ENCODE data around the gene PPM1L. TPM values are rescaled to one million over a fixed set of nuclear protein-coding genes. Genes with fewer than 3 reads are reported as not detected.

The PPM1L gene
- total and polyA plus RNA-seq, 8 donors = 5.1 to 12.7 (median 5.4) TPM

- H3K4me1 ChIP-seq = no peaks in the 10 kb centered on the region
- DNase-seq (no peak), ATAC-seq (no peak)
- no peaks in the 10 kb centered on the region for H3K27me3 ChIP-seq
- intact Hi-C loops (cut with DNase I) = no loop called here
- H3K9me3 ChIP-seq = peaks cover 0 to 4% of the 10 kb centered on the region in 2 donors
- TF ChIP-seq, protein P1, sequence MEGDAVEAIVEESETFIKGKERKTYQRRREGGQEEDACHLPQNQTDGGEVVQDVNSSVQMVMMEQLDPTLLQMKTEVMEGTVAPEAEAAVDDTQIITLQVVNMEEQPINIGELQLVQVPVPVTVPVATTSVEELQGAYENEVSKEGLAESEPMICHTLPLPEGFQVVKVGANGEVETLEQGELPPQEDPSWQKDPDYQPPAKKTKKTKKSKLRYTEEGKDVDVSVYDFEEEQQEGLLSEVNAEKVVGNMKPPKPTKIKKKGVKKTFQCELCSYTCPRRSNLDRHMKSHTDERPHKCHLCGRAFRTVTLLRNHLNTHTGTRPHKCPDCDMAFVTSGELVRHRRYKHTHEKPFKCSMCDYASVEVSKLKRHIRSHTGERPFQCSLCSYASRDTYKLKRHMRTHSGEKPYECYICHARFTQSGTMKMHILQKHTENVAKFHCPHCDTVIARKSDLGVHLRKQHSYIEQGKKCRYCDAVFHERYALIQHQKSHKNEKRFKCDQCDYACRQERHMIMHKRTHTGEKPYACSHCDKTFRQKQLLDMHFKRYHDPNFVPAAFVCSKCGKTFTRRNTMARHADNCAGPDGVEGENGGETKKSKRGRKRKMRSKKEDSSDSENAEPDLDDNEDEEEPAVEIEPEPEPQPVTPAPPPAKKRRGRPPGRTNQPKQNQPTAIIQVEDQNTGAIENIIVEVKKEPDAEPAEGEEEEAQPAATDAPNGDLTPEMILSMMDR (IDR thresholded peaks at IDR 0.05) = no peak
- H3K36me3 ChIP-seq = no peaks in the 10 kb centered on the region
- H3K27ac ChIP-seq = no peak overlapping the region
- H3K4me3 ChIP-seq = no peak overlapping the region
These were observed 95.7 kb downstream of the PPM1L start for GRCh38 chr3:160851629-160852210.

DNA sequence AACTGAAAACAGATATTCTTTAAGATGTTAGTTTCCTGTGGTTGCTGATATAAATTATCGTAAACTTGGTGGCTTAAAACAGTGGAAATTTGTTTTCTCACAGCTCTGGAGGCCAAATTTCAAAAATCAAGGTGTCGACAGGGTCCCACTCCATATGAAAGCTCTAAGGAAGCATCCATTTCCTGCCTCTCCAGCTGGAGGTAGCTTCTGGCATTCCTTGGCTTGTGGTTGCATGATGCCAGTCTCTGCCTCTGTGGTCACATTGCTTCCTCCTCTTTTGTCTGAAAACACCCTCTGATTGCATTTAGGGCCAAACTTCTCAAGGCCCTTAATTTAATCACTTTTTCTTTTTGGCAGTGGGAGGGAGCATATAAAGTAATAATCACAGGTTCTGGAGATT, 96.8 kb downstream of the PPM1L start:
- H3K36me3 ChIP-seq = no peaks in the 10 kb centered on the region
- no peaks in the 10 kb centered on the region for H3K4me1 ChIP-seq
- no peak for DNase-seq
- H3K27me3 ChIP-seq = no peaks in the 10 kb centered on the region
- TF ChIP-seq, protein P1 (IDR thresholded peaks at IDR 0.05) = no peak
- H3K27ac ChIP-seq = no peak overlapping the region
- ATAC-seq = no peak
- H3K4me3 ChIP-seq = no peak overlapping the region
- peaks cover 0 to 4% of the 10 kb centered on the region in 2 donors for H3K9me3 ChIP-seq
- intact Hi-C loops (cut with DNase I) = no loop called here

- Histone ChIP-seq H3K36me3 (no peaks in the 10 kb centered on the region), H3K27ac (no peak overlapping the region), H3K4me1 (no peaks in the 10 kb centered on the region), H3K4me3 (no peak overlapping the region), H3K9me3 (peaks cover 0 to 4% of the 10 kb centered on the region in 2 donors), H3K27me3 (no peaks in the 10 kb centered on the region)
- DNase-seq (no peak), ATAC-seq (no peak)
- intact Hi-C loops (cut with DNase I) = no loop called here
- TF ChIP-seq, protein P1 (IDR thresholded peaks at IDR 0.05) = no peak
These were observed 100.4 kb downstream of the PPM1L start for GRCh38 chr3:160856450-160856849.

- TF ChIP-seq, protein P1 (IDR thresholded peaks at IDR 0.05) = no peak
- intact Hi-C loops (cut with DNase I) = no loop called here
- no peaks in the 10 kb centered on the region for H3K27me3 ChIP-seq
- H3K36me3 ChIP-seq = no peaks in the 10 kb centered on the region
- no peaks in the 10 kb centered on the region for H3K4me1 ChIP-seq
- H3K27ac ChIP-seq = no peak overlapping the region
- H3K9me3 ChIP-seq = peaks cover 0 to 4% of the 10 kb centered on the region in 2 donors
- H3K4me3 ChIP-seq = no peak overlapping the region
- DNase-seq (no peak), ATAC-seq (no peak)
These were observed 101.6 kb downstream of the PPM1L start for GRCh38 chr3:160857476-160858119.

GRCh38 chr3:160860346-160860745, 104.3 kb downstream of the PPM1L start:
- TF ChIP-seq, protein P1 (IDR thresholded peaks at IDR 0.05) = no peak
- no peak for DNase-seq
- no peaks in the 10 kb centered on the region for H3K9me3 ChIP-seq
- H3K27me3 ChIP-seq = no peaks in the 10 kb centered on the region
- no peaks in the 10 kb centered on the region for H3K36me3 ChIP-seq
- H3K27ac ChIP-seq = no peak overlapping the region
- no peaks in the 10 kb centered on the region for H3K4me1 ChIP-seq
- intact Hi-C loops (cut with DNase I) = no loop called here
- no peak for ATAC-seq
- no peak overlapping the region for H3K4me3 ChIP-seq

Data from left lung (tissue), 10 donors.